Measurements from ENCODE around the gene PTPRN2. TPM values are rescaled to one million over a fixed set of nuclear protein-coding genes. Genes with fewer than 3 reads are reported as not detected.

Gene PTPRN2
- total and polyA plus RNA-seq, 2 donors (not counting 3 experiments of a cell fraction or from before 2014, with no cell fraction given): 0.62 to 0.88 TPM

DNA sequence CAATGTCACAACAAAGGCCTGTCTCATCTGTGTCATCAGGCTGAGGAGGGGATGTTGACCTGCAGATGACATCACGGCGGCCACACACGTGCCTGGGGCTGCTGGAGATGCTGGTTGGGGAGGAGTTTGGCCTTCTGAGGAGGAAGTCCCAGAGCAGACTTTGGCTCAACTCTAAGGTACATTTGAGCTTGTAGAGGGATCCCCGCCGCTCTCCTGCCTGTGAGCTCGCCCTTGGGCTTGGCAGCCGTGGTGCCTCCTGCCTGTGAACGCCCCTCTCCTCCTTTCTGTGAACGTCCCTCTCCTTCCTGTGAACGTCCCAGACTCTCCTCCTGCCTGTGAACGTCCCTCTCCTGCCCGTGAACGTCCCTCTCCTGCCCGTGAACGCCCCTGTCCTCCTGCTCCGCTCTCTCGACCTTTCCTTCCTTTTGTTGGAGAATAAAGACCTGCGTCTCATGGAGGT is 1074.4 kb downstream of the PTPRN2 start:
- BruUV-seq (replicated peaks): no TSS peak
- H3K27ac ChIP-seq (ENCODE audit: insufficient read depth, low read depth, low read length): no peak overlapping the region
- intact Hi-C loops (cut with micrococcal nuclease): no loop called here
- dilution Hi-C loops (cut with MboI; ENCODE audit: extremely low pct_ligation_motif_present, low sequenced_read_pairs): no loop called here
- no peaks in the 10 kb centered on the region for H3K36me3 ChIP-seq (ENCODE audit: control insufficient read depth in 2 of 2, extremely low read depth in 1 of 2, insufficient read depth in 2 of 2, low read length in 2 of 2)
- TF ChIP-seq EZH2 (IDR thresholded peaks at IDR 0.05; ENCODE audit: borderline replicate concordance, low read depth, low read length, severe bottlenecking): no peak
- no peak for TF ChIP-seq MYC (IDR thresholded peaks at IDR 0.05; ENCODE audit: low read depth, low read length)
- no peak for TF ChIP-seq FOS (IDR thresholded peaks at IDR 0.05; ENCODE audit: borderline replicate concordance, insufficient read depth, low read length)
- no peak for TF ChIP-seq JUN (IDR thresholded peaks at IDR 0.05; ENCODE audit: borderline replicate concordance, insufficient read depth, insufficient read length, low read depth)
- no peak for TF ChIP-seq GATA2 (IDR thresholded peaks at IDR 0.05; ENCODE audit: insufficient read depth, insufficient read length, low read depth, low read length)
- no peak for TF ChIP-seq CTCF (IDR thresholded peaks at IDR 0.05; ENCODE audit: extremely low read depth in 1 of 2, insufficient read depth in 1 of 2, low read depth in 1 of 2, low read length in 2 of 2)
- no peak for TF ChIP-seq POLR2A (IDR thresholded peaks at IDR 0.05; ENCODE audit: low read depth, low read length)
- TF ChIP-seq, protein P1, sequence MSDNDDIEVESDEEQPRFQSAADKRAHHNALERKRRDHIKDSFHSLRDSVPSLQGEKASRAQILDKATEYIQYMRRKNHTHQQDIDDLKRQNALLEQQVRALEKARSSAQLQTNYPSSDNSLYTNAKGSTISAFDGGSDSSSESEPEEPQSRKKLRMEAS (IDR thresholded peaks at IDR 0.05; ENCODE audit: insufficient read depth, insufficient read length): no peak
- no peaks in the 10 kb centered on the region for H3K79me2 ChIP-seq (ENCODE audit: control insufficient read depth, insufficient read depth, low read length)
- H3K9me3 ChIP-seq (replicated peaks; ENCODE audit: control insufficient read depth, insufficient read depth, low read length): no peaks in the 10 kb centered on the region
- H3K9me1 ChIP-seq (replicated peaks; ENCODE audit: control insufficient read depth, extremely low read depth, insufficient read depth, low read length): no peaks in the 10 kb centered on the region
- no peak overlapping the region for H3K4me3 ChIP-seq (replicated peaks in 1 of 3; ENCODE audit: insufficient read depth in 1 of 3, low read depth in 1 of 3, low read length in 3 of 3)
- no peak overlapping the region for H2AFZ ChIP-seq (ENCODE audit: low read depth, low read length)
- H3K4me2 ChIP-seq (ENCODE audit: insufficient read depth, low read length): no peak overlapping the region
- H4K20me1 ChIP-seq (replicated peaks; ENCODE audit: control insufficient read depth, extremely low read depth, insufficient read depth, low read length): no peaks in the 10 kb centered on the region
- POLR2A ChIA-PET: no interaction called here
- H3K9ac ChIP-seq (replicated peaks; ENCODE audit: extremely low read depth, insufficient read depth, low read length): no peak overlapping the region
- FAIRE-seq (no peak), DNase-seq (ENCODE audit: low read depth, low spot score) (no peak)
- H3K4me1 ChIP-seq (ENCODE audit: control insufficient read depth, extremely low read depth, insufficient read depth, low read length): no peaks in the 10 kb centered on the region
- no peaks in the 10 kb centered on the region for H3K27me3 ChIP-seq (ENCODE audit: control insufficient read depth in 2 of 2, insufficient read depth in 2 of 2, low read length in 2 of 2)
- CTCF ChIA-PET: no interaction called here

Data from endothelial cell of umbilical vein (primary cell).